Right lobe of liver (tissue), 4 donors: ENCODE data around the gene PRRT1.

Source experiments
- CTCF ChIP-seq, 4 donors: fragments of 200-600 bp in 3 of 4; fragments of 450-650 bp in 1 of 4; IDR thresholded peaks; one replicate each; pipeline versions ENCODE4 v1.5.1 to v1.8.0; 2016 to 2022; ENCODE audit warnings: antibody characterized with exemption in 4 of 4, mild to moderate bottlenecking in 2 of 4
- POLR2A ChIP-seq: fragments of 450-650 bp; IDR thresholded peaks from one replicate; pipeline ENCODE4 v1.6.1; 2017; ENCODE audit warnings: antibody characterized with exemption, mild to moderate bottlenecking
- donor health status: DM: no; HTN: no; CAD: no.
- donor health status: DM: no; HTN: no; CAD: no.
- donor health status: DM: no; HTN: yes; CAD: no.

- peak; percentile 57 to 67 (median 60) for TF ChIP-seq CTCF (IDR thresholded peaks at IDR 0.05)
- TF ChIP-seq POLR2A: peak; percentile 27
Measured at GRCh38 chr6:32154514-32155161, 2.9 kb upstream of the PRRT1 start.
